ENCODE measurements around the gene NARS2.
A peak's percentile ranks its signal among the peaks of the same experiment; 100 is the strongest.

DNA sequence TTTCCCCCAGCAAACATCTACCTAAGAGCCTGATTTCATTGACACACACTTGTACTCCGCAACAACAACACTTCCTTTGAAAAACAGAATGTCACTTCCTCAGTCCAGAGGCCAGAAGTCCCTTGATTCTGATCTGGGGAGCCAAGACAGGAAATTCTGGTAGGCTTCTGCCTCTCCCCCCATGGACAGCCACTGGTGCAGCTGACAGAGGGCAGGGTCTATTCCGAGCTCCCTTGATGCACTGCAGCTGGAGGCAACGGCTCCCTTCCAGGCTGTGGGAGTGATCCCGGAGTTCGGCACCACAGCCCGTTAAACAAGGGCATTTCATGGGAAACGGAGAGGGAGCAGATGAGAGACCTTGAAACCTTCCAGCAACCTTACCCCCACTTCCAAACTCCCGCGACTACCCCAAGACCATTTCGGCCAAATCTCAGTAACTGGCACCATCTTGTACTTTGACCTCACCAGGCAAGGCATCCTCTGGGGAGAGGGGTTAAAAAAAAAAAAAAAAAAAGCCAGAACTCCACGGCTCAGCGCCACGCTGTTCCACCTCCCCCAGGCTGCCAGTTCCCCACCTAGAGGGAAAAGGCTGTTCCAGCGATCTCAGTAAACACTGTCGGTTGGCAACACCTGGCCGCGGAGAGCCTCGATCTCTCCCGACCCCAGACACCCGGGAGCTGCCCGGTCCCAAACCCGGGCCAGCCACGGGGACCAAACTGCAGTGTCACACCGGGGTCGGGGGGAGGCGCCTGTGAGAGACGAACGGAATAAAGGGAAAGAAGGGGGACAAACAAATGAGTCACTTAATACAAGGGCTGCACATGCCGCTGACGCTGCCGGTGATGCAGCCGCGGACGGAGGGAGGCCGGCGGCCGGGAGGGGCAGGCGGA is 158.1 kb downstream of the NARS2 start:
- TF ChIP-seq, protein P1, sequence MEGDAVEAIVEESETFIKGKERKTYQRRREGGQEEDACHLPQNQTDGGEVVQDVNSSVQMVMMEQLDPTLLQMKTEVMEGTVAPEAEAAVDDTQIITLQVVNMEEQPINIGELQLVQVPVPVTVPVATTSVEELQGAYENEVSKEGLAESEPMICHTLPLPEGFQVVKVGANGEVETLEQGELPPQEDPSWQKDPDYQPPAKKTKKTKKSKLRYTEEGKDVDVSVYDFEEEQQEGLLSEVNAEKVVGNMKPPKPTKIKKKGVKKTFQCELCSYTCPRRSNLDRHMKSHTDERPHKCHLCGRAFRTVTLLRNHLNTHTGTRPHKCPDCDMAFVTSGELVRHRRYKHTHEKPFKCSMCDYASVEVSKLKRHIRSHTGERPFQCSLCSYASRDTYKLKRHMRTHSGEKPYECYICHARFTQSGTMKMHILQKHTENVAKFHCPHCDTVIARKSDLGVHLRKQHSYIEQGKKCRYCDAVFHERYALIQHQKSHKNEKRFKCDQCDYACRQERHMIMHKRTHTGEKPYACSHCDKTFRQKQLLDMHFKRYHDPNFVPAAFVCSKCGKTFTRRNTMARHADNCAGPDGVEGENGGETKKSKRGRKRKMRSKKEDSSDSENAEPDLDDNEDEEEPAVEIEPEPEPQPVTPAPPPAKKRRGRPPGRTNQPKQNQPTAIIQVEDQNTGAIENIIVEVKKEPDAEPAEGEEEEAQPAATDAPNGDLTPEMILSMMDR (IDR thresholded peaks at IDR 0.05; ENCODE audit: low read depth, low read length, poor library complexity, severe bottlenecking), result peak; percentile 79
- no peak for TF ChIP-seq EZH2phosphoT487 (IDR thresholded peaks at IDR 0.05; ENCODE audit: borderline replicate concordance, low read length)
